HS-27A (cell line): Measurements from ENCODE around the gene ADAMTS6.
"Not testable (repeated sequence)": the region's sequence is repeated elsewhere in the genome, so short reads cannot be mapped to it uniquely, and the experiment has no call there.

Source experiments
- DNase-seq: peaks from one replicate; pipeline ENCODE4 v3.0.0-alpha.2; 2012; ENCODE audit warnings: low read depth, missing footprints

Gene ADAMTS6

GRCh38 chr5:65366655-65367054, 115.1 kb downstream of the ADAMTS6 start:
- no peak for DNase-seq

- no peak for DNase-seq
Observed at GRCh38 chr5:65364907-65365306, 116.8 kb downstream of the ADAMTS6 start.

GRCh38 chr5:65363499-65363898, 118.2 kb downstream of the ADAMTS6 start:
- no peak for DNase-seq

- no peak for DNase-seq
Observed at GRCh38 chr5:65359981-65360380, 121.7 kb downstream of the ADAMTS6 start.

GRCh38 chr5:65359569-65359968, 122.2 kb downstream of the ADAMTS6 start:
- DNase-seq, result no peak

GRCh38 chr5:65356274-65356673, 125.4 kb downstream of the ADAMTS6 start:
- DNase-seq, result no peak

GRCh38 chr5:65355301-65355700, 126.4 kb downstream of the ADAMTS6 start:
- no peak for DNase-seq

- DNase-seq, result no peak
Observed at GRCh38 chr5:65341835-65342234, 139.9 kb downstream of the ADAMTS6 start.

GRCh38 chr5:65338606-65339151, 143.0 kb downstream of the ADAMTS6 start:
- DNase-seq, result no peak

GRCh38 chr5:65334077-65334476, 147.6 kb downstream of the ADAMTS6 start:
- no peak for DNase-seq

GRCh38 chr5:65332591-65332990, 149.1 kb downstream of the ADAMTS6 start:
- DNase-seq, result no peak

GRCh38 chr5:65329266-65329665, 152.5 kb downstream of the ADAMTS6 start:
- DNase-seq, result no peak

- no peak for DNase-seq
Observed at GRCh38 chr5:65327582-65327981, 154.1 kb downstream of the ADAMTS6 start.

- DNase-seq, result no peak
Observed at GRCh38 chr5:65326922-65327321, 154.8 kb downstream of the ADAMTS6 start.

- DNase-seq, result no peak
Observed at GRCh38 chr5:65324226-65324625, 157.5 kb downstream of the ADAMTS6 start.

- not testable (repeated sequence) for DNase-seq
Observed at GRCh38 chr5:65320704-65321103, 161.0 kb downstream of the ADAMTS6 start.

GRCh38 chr5:65320250-65320649, 161.5 kb downstream of the ADAMTS6 start:
- no peak for DNase-seq

- DNase-seq, result no peak
Observed at GRCh38 chr5:65307931-65308330, 173.8 kb downstream of the ADAMTS6 start.

GRCh38 chr5:65307088-65307487, 174.6 kb downstream of the ADAMTS6 start:
- DNase-seq, result no peak

GRCh38 chr5:65305913-65306312, 175.8 kb downstream of the ADAMTS6 start:
- no peak for DNase-seq

- no peak for DNase-seq
Observed at GRCh38 chr5:65299861-65300260, 181.9 kb downstream of the ADAMTS6 start.

- no peak for DNase-seq
Observed at GRCh38 chr5:65296067-65296466, 185.7 kb downstream of the ADAMTS6 start.

- DNase-seq, result no peak
Observed at GRCh38 chr5:65292196-65292595, 189.5 kb downstream of the ADAMTS6 start.

- DNase-seq, result no peak
Observed at GRCh38 chr5:65290677-65291076, 191.0 kb downstream of the ADAMTS6 start.

- DNase-seq, result no peak
Observed at GRCh38 chr5:65288657-65289056, 193.1 kb downstream of the ADAMTS6 start.
